ENCODE data around the gene FAM237A. TPM values are rescaled to one million over a fixed set of nuclear protein-coding genes. Genes with fewer than 3 reads are reported as not detected.

The FAM237A gene
- total RNA-seq, 4 donors from 2014 or later: not detected

- no peak for TF ChIP-seq CTCF (IDR thresholded peaks at IDR 0.05)
- ATAC-seq (ENCODE audit: low FRiP score): no peak
- DNase-seq (ENCODE audit: low spot score): no peak
Measured at GRCh38 chr2:206639636-206640035, 2.7 kb upstream of the FAM237A start.

GRCh38 chr2:206641226-206641625 is 1.1 kb upstream of the FAM237A start:
- no peak for ATAC-seq (ENCODE audit: low FRiP score)
- no peak for TF ChIP-seq CTCF (IDR thresholded peaks at IDR 0.05)
- no peak for DNase-seq (ENCODE audit: low spot score)

DNA sequence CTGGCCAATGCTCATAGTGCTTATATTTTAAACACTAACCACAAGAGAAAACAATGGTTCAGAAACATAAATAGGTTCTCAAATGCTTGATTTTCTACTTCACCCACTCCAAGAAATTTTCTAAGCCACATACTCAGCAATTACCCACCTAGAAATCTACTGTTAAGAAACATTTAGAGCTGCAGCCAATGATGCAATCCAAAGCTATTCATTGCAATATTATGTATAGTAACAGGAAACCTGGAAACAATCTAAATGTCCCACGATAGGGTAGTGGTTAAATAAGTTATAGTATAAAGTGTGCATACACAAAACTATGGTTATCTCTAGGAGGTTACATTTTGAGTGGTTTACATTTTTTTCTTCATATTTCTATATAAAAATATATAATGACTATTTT is 5.7 kb downstream of the FAM237A start:
- ATAC-seq (ENCODE audit: low FRiP score): no peak
- TF ChIP-seq CTCF (IDR thresholded peaks at IDR 0.05): no peak
- DNase-seq (ENCODE audit: low spot score): no peak

DNA sequence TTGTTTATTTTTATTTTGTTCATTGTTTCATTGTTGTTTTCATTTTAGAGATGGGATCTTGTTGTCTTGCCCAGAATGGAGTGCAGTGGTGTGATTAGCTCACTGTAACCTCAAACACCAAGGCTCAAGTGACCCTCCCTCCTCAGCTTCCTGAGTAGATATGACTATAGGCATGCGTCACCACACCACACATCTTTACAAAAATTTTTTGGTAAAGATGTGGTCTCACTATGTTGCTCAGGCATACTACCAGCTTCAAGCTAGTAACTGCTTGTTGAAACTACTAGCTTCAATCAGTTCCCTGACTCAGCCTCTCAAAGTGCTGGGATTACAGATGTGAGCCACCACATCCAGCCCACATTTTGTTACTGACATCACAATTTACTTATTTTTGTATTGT is 14.8 kb downstream of the FAM237A start:
- no peak for TF ChIP-seq CTCF (IDR thresholded peaks at IDR 0.05)
- no peak for DNase-seq (ENCODE audit: low spot score)
- no peak for ATAC-seq (ENCODE audit: low FRiP score)

- TF ChIP-seq CTCF (IDR thresholded peaks at IDR 0.05): no peak
- no peak for DNase-seq (ENCODE audit: low spot score)
- no peak for ATAC-seq (ENCODE audit: low FRiP score)
Measured at GRCh38 chr2:206665251-206665650, 23.0 kb downstream of the FAM237A start.

- ATAC-seq (ENCODE audit: low FRiP score): no peak
- no peak for DNase-seq (ENCODE audit: low spot score)
- TF ChIP-seq CTCF (IDR thresholded peaks at IDR 0.05): no peak
Measured at GRCh38 chr2:206670531-206671319, 28.4 kb downstream of the FAM237A start.

GRCh38 chr2:206683546-206683945 is 41.3 kb downstream of the FAM237A start:
- ATAC-seq (ENCODE audit: low FRiP score): no peak
- no peak for DNase-seq (ENCODE audit: low spot score)

More at GRCh38 chr2:206683546-206683945, 41.3 kb downstream of the FAM237A start:
- no peak for TF ChIP-seq CTCF (IDR thresholded peaks at IDR 0.05)
